ENCODE data around the gene OTOG.

DNA sequence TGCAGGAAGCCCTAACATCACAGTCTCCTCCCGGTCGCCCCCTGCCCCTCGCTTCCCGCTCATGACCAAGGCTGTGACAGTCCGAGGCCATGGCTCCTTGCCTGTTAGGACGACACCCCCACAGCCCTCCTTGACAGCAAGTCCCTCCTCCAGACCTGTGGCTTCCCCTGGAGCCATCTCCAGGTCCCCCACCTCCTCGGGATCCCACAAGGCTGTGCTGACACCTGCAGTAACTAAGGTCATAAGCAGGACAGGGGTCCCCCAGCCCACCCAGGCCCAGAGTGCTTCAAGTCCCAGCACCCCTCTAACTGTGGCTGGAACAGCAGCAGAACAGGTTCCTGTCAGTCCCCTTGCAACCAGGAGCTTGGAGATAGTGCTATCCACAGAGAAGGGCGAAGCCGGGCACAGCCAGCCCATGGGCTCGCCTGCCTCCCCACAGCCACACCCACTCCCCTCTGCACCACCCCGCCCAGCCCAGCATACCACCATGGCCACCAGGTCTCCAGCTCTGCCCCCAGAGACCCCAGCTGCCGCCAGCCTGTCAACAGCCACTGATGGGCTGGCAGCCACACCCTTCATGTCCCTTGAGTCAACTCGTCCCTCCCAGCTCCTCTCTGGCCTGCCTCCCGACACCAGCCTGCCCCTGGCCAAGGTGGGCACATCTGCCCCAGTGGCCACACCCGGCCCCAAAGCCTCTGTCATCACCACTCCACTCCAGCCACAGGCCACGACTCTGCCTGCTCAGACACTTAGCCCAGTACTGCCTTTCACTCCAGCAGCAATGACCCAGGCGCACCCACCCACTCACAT lies 63.2 kb downstream of the OTOG start:
- TF ChIP-seq, protein P1, sequence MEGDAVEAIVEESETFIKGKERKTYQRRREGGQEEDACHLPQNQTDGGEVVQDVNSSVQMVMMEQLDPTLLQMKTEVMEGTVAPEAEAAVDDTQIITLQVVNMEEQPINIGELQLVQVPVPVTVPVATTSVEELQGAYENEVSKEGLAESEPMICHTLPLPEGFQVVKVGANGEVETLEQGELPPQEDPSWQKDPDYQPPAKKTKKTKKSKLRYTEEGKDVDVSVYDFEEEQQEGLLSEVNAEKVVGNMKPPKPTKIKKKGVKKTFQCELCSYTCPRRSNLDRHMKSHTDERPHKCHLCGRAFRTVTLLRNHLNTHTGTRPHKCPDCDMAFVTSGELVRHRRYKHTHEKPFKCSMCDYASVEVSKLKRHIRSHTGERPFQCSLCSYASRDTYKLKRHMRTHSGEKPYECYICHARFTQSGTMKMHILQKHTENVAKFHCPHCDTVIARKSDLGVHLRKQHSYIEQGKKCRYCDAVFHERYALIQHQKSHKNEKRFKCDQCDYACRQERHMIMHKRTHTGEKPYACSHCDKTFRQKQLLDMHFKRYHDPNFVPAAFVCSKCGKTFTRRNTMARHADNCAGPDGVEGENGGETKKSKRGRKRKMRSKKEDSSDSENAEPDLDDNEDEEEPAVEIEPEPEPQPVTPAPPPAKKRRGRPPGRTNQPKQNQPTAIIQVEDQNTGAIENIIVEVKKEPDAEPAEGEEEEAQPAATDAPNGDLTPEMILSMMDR (IDR thresholded peaks at IDR 0.05; ENCODE audit: insufficient read depth, low read length, poor library complexity, severe bottlenecking), result no peak
- TF ChIP-seq EZH2phosphoT487 (conservative IDR thresholded peaks at IDR 0.05; ENCODE audit: low read length), result no peak

All from SU-DHL-6 (cell line).